Measurements from ENCODE around the gene SMYD3. TPM values are rescaled to one million over a fixed set of nuclear protein-coding genes. Genes with fewer than 3 reads are reported as not detected.
"Not testable (repeated sequence)": the region's sequence is repeated elsewhere in the genome, so short reads cannot be mapped to it uniquely, and the experiment has no call there.

SMYD3 gene
- total and polyA plus RNA-seq, 11 donors: 6.3 to 12.1 (median 9.5) TPM

GRCh38 chr1:245979589-245979988, 527.5 kb downstream of the SMYD3 start:
- intact Hi-C loops (cut with DNase I): no loop called here
- WGBS, 4 donors: 85 to 96% (median 95%) methylated on average over 9 of the region's 9 CpGs
- H3K27me3 ChIP-seq: no peaks in the 10 kb centered on the region
- H3K4me3 ChIP-seq: no peak overlapping the region
- DNase-seq (no peak), ATAC-seq (no peak)
- H3K27ac ChIP-seq: no peak overlapping the region
- TF ChIP-seq, protein P1, sequence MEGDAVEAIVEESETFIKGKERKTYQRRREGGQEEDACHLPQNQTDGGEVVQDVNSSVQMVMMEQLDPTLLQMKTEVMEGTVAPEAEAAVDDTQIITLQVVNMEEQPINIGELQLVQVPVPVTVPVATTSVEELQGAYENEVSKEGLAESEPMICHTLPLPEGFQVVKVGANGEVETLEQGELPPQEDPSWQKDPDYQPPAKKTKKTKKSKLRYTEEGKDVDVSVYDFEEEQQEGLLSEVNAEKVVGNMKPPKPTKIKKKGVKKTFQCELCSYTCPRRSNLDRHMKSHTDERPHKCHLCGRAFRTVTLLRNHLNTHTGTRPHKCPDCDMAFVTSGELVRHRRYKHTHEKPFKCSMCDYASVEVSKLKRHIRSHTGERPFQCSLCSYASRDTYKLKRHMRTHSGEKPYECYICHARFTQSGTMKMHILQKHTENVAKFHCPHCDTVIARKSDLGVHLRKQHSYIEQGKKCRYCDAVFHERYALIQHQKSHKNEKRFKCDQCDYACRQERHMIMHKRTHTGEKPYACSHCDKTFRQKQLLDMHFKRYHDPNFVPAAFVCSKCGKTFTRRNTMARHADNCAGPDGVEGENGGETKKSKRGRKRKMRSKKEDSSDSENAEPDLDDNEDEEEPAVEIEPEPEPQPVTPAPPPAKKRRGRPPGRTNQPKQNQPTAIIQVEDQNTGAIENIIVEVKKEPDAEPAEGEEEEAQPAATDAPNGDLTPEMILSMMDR (IDR thresholded peaks at IDR 0.05): no peak
- TF ChIP-seq POLR2A (IDR thresholded peaks at IDR 0.05): no peak
- H3K36me3 ChIP-seq: no peaks in the 10 kb centered on the region
- H3K9me3 ChIP-seq: no peaks in the 10 kb centered on the region
- H3K4me1 ChIP-seq: no peaks in the 10 kb centered on the region

- no peaks in the 10 kb centered on the region for H3K36me3 ChIP-seq
- H3K4me1 ChIP-seq: no peaks in the 10 kb centered on the region
- WGBS, 4 donors: 81 to 87% (median 83%) methylated on average over 3 of the region's 3 CpGs
- intact Hi-C loops (cut with DNase I): no loop called here
- H3K27ac ChIP-seq: no peak overlapping the region
- TF ChIP-seq POLR2A (IDR thresholded peaks at IDR 0.05): no peak
- TF ChIP-seq, protein P1 (IDR thresholded peaks at IDR 0.05): no peak
- H3K9me3 ChIP-seq: no peaks in the 10 kb centered on the region
- DNase-seq (no peak), ATAC-seq (no peak)
- H3K4me3 ChIP-seq: no peak overlapping the region
- H3K27me3 ChIP-seq: no peaks in the 10 kb centered on the region
These were observed 528.2 kb downstream of the SMYD3 start for GRCh38 chr1:245978915-245979314.

DNA sequence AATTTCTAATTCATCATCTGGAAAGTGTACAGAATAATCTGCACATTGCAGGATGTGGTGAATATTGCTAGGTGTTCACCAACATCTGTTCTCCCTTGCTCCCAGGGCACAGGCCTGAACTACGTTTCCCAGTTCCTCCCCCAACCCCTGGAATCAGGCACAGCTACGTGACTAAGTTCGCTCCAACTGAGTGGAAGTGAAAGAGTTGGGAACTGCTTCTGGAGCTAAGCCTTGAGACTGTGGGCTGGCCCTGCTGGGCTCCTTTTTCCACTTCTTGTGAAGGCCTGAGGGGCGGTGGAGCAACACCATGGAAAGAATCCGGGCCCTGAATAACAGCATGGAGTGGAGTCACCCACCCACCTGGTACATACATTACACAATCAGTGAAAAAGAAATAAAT, 534.6 kb downstream of the SMYD3 start:
- no peaks in the 10 kb centered on the region for H3K36me3 ChIP-seq
- ATAC-seq: no peak
- intact Hi-C loops (cut with DNase I): no loop called here

DNA sequence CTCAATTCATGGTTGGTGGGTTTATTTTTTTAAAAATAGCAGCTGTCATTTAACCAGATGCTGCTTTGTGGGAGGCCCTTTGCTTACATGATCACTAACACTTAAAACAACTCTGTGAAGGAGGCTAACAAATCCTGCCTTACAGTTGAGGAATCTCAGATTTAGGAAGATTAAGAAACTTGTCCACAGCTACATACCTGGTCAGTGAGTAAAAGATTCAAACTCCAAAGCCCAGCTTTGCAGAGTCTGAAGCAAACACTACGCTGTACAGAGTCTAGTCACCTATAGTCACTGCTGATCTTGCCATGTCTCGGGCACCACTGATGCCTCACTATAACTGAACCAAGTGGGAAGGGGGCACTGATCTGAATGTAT, 535.4 kb downstream of the SMYD3 start:
- no peak overlapping the region for H3K4me3 ChIP-seq
- no peak overlapping the region for H3K27ac ChIP-seq
- no peak for TF ChIP-seq POLR2A (IDR thresholded peaks at IDR 0.05)
- TF ChIP-seq, protein P1 (IDR thresholded peaks at IDR 0.05): no peak
- no peaks in the 10 kb centered on the region for H3K36me3 ChIP-seq
- intact Hi-C loops (cut with DNase I): no loop called here
- no peaks in the 10 kb centered on the region for H3K27me3 ChIP-seq
- ATAC-seq (no peak), DNase-seq (no peak)
- 97 to 100% (median 99%) methylated on average over 2 of the region's 2 CpGs for WGBS, 4 donors
- peaks cover 0 to 5% (median 0%) of the 10 kb centered on the region in 12 donors for H3K9me3 ChIP-seq
- no peaks in the 10 kb centered on the region for H3K4me1 ChIP-seq

More for the DNA sequence above, 534.6 kb downstream of the SMYD3 start:
- 90 to 96% (median 94%) methylated on average over 5 of the region's 5 CpGs for WGBS, 4 donors
- H3K9me3 ChIP-seq: peaks cover 0 to 5% (median 0%) of the 10 kb centered on the region in 12 donors
- no peaks in the 10 kb centered on the region for H3K4me1 ChIP-seq
- H3K27me3 ChIP-seq: no peaks in the 10 kb centered on the region
- TF ChIP-seq, protein P1 (IDR thresholded peaks at IDR 0.05): no peak
- TF ChIP-seq POLR2A (IDR thresholded peaks at IDR 0.05): no peak
- no peak overlapping the region for H3K4me3 ChIP-seq
- H3K27ac ChIP-seq: no peak overlapping the region
- DNase-seq: no peak

DNA sequence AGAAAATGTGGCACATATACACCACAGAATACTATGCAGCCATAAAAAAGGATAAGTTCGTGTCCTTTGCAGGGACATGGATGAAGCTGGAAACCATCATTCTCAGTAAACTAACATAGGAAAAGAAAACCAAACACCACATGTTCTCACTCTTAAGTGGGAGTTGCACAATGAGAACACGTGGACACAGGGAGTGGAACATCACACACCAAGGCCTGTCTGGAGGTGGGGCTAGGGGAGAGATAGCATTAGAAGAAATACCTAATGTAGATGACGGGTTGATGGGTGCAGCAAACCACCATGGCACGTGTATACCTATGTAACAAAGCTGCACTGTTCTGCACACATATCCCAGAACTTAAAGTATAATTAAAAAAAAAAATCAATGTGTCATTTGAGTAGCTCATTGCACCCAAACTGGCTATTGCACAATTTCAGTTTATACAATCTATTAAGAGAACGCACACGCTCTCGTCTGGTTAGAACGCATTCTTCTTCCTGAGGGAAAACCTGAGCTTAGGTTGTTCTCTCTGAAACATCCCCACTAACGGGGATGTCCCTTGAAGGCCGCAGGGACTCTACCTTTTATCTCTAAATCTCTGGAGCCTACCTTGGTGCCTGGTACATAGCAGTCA, 535.9 kb downstream of the SMYD3 start:
- WGBS, 4 donors: 96 to 97% (median 97%) methylated on average over 10 of the region's 10 CpGs
- H3K4me1 ChIP-seq; H3K36me3 ChIP-seq; DNase-seq; H3K4me3 ChIP-seq; intact Hi-C loops (cut with DNase I); H3K27me3 ChIP-seq; H3K9me3 ChIP-seq; ATAC-seq; H3K27ac ChIP-seq: not testable (repeated sequence)

Data from heart left ventricle (tissue), 16 donors.